Smooth muscle cell (in vitro differentiated cells): ENCODE measurements around the gene SUGP1. TPM values are rescaled to one million over a fixed set of nuclear protein-coding genes. Genes with fewer than 3 reads are reported as not detected.

ENCODE experiments used
- DNase-seq: peaks from one replicate; lab custom pipeline; 2025; ENCODE audit not compliant: unreplicated experiment; lab: John Stamatoyannopoulos, UW
- H2AFZ ChIP-seq: fragments of 200-600 bp; sonication (generic); 2 replicates; pipeline ENCODE4 v1.6.0; 2016; ENCODE audit warnings: antibody characterized with exemption, low read depth, mild to moderate bottlenecking
- H3F3A ChIP-seq: fragments of 200-600 bp; sonication (generic); 2 replicates; pipeline ENCODE4 v1.6.0; 2017; ENCODE audit warnings: antibody characterized with exemption, low read depth
- H3K27ac ChIP-seq: fragments of 200-600 bp; sonication (generic); 2 replicates; pipeline ENCODE4 v1.5.1; 2016; ENCODE audit warnings: low read depth, mild to moderate bottlenecking
- H3K27me3 ChIP-seq: fragments of 200-600 bp; sonication (generic); 2 replicates; pipeline ENCODE4 v1.6.1; 2016; ENCODE audit warnings: low read depth, mild to moderate bottlenecking
- H3K36me3 ChIP-seq: fragments of 200-600 bp; sonication (generic); 2 replicates; pipeline ENCODE4 v1.5.1; 2016; ENCODE audit warnings: low read depth
- H3K4me1 ChIP-seq: fragments of 200-600 bp; sonication (generic); 2 replicates; pipeline ENCODE4 v1.5.1; 2016; ENCODE audit warnings: low read depth
- H3K4me2 ChIP-seq: fragments of 200-600 bp; sonication (generic); 2 replicates; pipeline ENCODE4 v1.6.0; 2016; ENCODE audit warnings: mild to moderate bottlenecking
- H3K4me3 ChIP-seq: fragments of 200-600 bp; sonication (generic); 2 replicates; pipeline ENCODE4 v1.5.1; 2016; ENCODE audit warnings: mild to moderate bottlenecking
- H3K79me2 ChIP-seq: fragments of 200-600 bp; sonication (generic); 2 replicates; pipeline ENCODE4 v1.6.0; 2016; ENCODE audit warnings: low read depth, mild to moderate bottlenecking
- H3K9ac ChIP-seq: fragments of 200-600 bp; sonication (generic); 2 replicates; pipeline ENCODE4 v1.6.0; 2016; ENCODE audit warnings: low read depth
- H3K9me3 ChIP-seq: fragments of 200-600 bp; sonication (generic); replicated peaks from 2 replicates; pipeline ENCODE4 v1.5.1; 2016; ENCODE audit warnings: low read depth
- H4K20me1 ChIP-seq: fragments of 200-600 bp; sonication (generic); 2 replicates; pipeline ENCODE4 v1.6.0; 2016; ENCODE audit warnings: low read depth
- WGBS: methylation state at CpG from one replicate; pipeline ENCODE4 v1.1.7; 2016; ENCODE audit warnings: low lambda C conversion rate; 5-methylcytosine and 5-hydroxymethylcytosine counted together
- polyA plus RNA-seq: library from polyadenylated mRNA; unstranded; fragments of >200 nt; fragmentation: Nextera tagmentation; extraction: Ambion mirVana; gene quantifications from 2 replicates; pipeline ENCODE4 v1.2.1, GENCODE V29; 2016
- total RNA-seq: library from RNA; depleted of rRNA; stranded (reverse); fragments of >200 nt; gene quantifications from 2 replicates; pipeline ENCODE4 v1.2.3, GENCODE V29; 2014
- TF ChIP-seq, protein P1 (sequence below): fragments of 200-600 bp; sonication (generic); IDR thresholded peaks from 2 replicates; pipeline ENCODE4 v1.5.1; 2017; ENCODE audit warnings: borderline replicate concordance, mild to moderate bottlenecking, antibody characterized with exemption; ENCODE audit not compliant: insufficient read depth, poor library complexity, severe bottlenecking

SUGP1 gene
- total and polyA plus RNA-seq, 2 experiments from 2014 or later = 19.9 to 54.1 TPM

DNA sequence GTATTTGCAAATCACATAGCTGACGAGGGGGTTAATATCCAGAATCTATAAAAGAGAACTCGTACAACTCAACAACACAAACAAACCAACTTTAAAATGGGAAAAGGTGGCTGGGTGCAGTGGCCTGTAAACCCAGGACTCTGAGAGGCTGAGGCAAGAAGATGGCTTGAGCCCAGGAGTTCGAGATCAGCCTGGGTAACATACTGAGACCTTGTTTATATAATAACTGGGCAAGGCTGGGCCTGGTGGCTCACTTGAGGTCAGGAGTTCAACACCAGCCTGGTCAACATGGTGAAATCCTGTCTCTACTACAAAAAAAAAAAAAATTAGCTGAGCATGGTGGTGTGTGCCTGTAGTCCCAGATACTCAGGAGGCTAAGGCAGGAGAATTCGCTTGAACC lies 25.4 kb downstream of the SUGP1 start:
- H3K4me1 ChIP-seq = no peaks in the 10 kb centered on the region
- no peak overlapping the region for H3K9ac ChIP-seq
- no peak overlapping the region for H3K4me3 ChIP-seq
- WGBS = 95% methylated on average over 4 of the region's 4 CpGs
- no peak overlapping the region for H2AFZ ChIP-seq
- H3K79me2 ChIP-seq = no peaks in the 10 kb centered on the region
- H4K20me1 ChIP-seq = peaks cover 5% of the 10 kb centered on the region
- H3K36me3 ChIP-seq = peaks cover 11% of the 10 kb centered on the region
- no peaks in the 10 kb centered on the region for H3K27me3 ChIP-seq
- H3K4me2 ChIP-seq = no peak overlapping the region
- no peaks in the 10 kb centered on the region for H3K9me3 ChIP-seq
- TF ChIP-seq, protein P1, sequence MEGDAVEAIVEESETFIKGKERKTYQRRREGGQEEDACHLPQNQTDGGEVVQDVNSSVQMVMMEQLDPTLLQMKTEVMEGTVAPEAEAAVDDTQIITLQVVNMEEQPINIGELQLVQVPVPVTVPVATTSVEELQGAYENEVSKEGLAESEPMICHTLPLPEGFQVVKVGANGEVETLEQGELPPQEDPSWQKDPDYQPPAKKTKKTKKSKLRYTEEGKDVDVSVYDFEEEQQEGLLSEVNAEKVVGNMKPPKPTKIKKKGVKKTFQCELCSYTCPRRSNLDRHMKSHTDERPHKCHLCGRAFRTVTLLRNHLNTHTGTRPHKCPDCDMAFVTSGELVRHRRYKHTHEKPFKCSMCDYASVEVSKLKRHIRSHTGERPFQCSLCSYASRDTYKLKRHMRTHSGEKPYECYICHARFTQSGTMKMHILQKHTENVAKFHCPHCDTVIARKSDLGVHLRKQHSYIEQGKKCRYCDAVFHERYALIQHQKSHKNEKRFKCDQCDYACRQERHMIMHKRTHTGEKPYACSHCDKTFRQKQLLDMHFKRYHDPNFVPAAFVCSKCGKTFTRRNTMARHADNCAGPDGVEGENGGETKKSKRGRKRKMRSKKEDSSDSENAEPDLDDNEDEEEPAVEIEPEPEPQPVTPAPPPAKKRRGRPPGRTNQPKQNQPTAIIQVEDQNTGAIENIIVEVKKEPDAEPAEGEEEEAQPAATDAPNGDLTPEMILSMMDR = no peak
- no peak for DNase-seq
- no peaks in the 10 kb centered on the region for H3F3A ChIP-seq
- no peak overlapping the region for H3K27ac ChIP-seq

DNA sequence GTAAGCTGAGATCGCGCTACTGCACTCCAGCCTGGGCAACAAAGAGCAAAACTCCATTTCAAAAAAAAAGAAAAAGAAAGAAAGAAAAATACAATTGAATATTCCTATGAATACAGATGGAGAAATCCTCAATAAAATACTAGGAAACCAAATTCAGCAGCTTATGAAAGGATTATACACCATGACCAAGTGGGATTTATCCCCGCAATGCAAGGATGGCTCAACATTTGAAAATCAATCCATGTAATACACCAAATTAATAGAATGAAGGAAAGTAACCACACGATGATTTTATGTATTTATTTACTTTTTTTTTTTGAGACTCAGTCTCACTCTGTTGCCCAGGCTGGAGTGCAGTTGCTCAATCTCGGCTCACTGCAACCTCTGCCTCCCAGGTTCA lies 27.7 kb downstream of the SUGP1 start:
- no peak overlapping the region for H3K4me3 ChIP-seq
- WGBS = 89% methylated on average over 5 of the region's 5 CpGs
- H4K20me1 ChIP-seq = peaks cover 25% of the 10 kb centered on the region
- peaks cover 11% of the 10 kb centered on the region for H3K36me3 ChIP-seq
- H3K27ac ChIP-seq = no peak overlapping the region
- TF ChIP-seq, protein P1 = no peak
- H3K9ac ChIP-seq = no peak overlapping the region
- no peak overlapping the region for H3K4me2 ChIP-seq
- H3F3A ChIP-seq = no peaks in the 10 kb centered on the region
- no peak for DNase-seq
- no peaks in the 10 kb centered on the region for H3K79me2 ChIP-seq
- no peaks in the 10 kb centered on the region for H3K27me3 ChIP-seq
- H2AFZ ChIP-seq = no peak overlapping the region
- H3K4me1 ChIP-seq = no peaks in the 10 kb centered on the region
- H3K9me3 ChIP-seq = no peaks in the 10 kb centered on the region

DNA sequence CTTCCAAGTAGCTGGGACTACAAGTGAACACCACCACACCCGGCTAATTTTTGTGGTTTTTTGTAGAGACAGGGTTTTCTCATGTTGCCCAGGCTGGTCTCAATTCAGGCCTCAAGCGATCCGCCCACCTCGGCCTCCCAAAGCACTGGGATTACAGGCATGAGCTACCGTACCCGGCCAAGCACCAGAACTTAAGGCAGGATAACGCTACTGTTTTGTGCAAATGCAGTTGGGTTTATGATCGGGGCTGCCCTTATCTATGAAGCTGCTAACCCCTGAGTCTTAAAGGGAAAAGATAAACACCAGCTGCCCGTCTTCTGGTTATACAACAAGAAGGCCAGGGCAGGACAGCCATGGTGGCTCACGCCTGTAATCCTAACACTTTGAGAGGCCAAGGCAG lies 34.6 kb downstream of the SUGP1 start:
- 23% methylated on average over 10 of the region's 10 CpGs for WGBS
- DNase-seq = no peak
- Histone ChIP-seq H3K79me2 (no peaks in the 10 kb centered on the region), H3K9me3 (peaks cover 3% of the 10 kb centered on the region), H2AFZ (no peak overlapping the region), H3K27me3 (no peaks in the 10 kb centered on the region), H3K27ac (no peak overlapping the region), H3F3A (peaks cover 6% of the 10 kb centered on the region), H4K20me1 (peaks cover 50% of the 10 kb centered on the region), H3K36me3 (peaks cover 7% of the 10 kb centered on the region), H3K4me2 (no peak overlapping the region), H3K4me1 (no peaks in the 10 kb centered on the region), H3K9ac (no peak overlapping the region), H3K4me3 (no peak overlapping the region)
- TF ChIP-seq, protein P1 = no peak

DNA sequence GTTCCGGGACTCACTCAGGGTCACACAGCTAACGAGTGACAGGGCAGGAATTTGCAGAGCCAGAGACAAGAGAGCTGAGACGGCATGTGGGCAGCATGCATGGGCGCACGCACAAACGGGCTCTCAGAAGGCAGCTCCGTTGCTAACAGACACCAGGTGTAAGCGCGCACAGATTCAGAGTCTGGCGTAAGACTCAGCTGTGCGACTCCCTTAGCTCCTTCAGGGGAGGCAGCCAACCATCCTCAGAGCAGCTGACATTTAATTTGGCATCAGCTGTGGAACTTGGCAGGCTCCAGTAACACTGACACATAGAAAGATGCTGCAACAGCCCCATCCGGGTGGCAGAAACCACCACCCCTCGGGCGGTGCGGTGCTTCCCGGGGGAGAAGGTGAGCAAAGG lies 39.7 kb downstream of the SUGP1 start:
- Histone ChIP-seq H3K4me2 (no peak overlapping the region), H3K27ac (no peak overlapping the region), H3K9me3 (peaks cover 3% of the 10 kb centered on the region), H2AFZ (no peak overlapping the region), H4K20me1 (peaks cover 7% of the 10 kb centered on the region), H3K27me3 (no peaks in the 10 kb centered on the region), H3K36me3 (peaks cover 7% of the 10 kb centered on the region), H3K4me1 (no peaks in the 10 kb centered on the region), H3K9ac (no peak overlapping the region), H3F3A (peaks cover 4% of the 10 kb centered on the region), H3K4me3 (no peak overlapping the region), H3K79me2 (no peaks in the 10 kb centered on the region)
- WGBS = 94% methylated on average over 16 of the region's 16 CpGs
- DNase-seq = no peak
- TF ChIP-seq, protein P1 = no peak
